Hepatocyte (in vitro differentiated cells): ENCODE measurements around the gene ESRRG.

Experiments
- EZH2 ChIP-seq: fragments of 200-600 bp; sonication (generic); IDR thresholded peaks from 2 replicates; pipeline ENCODE4 v1.6.1; 2016; ENCODE audit warnings: antibody characterized with exemption, mild to moderate bottlenecking, borderline replicate concordance
- EZH2phosphoT487 ChIP-seq: fragments of 200-600 bp; sonication (generic); IDR thresholded peaks from one replicate; pipeline ENCODE4 v1.6.1; 2018; ENCODE audit warnings: antibody characterized with exemption, mild to moderate bottlenecking, low read depth, moderate library complexity; ENCODE audit not compliant: unreplicated experiment, severe bottlenecking
- TF ChIP-seq, protein P1 (sequence below): fragments of 200-600 bp; sonication (generic); IDR thresholded peaks from 2 replicates; pipeline ENCODE4 v1.5.1; 2016; ENCODE audit warnings: antibody characterized with exemption, mild to moderate bottlenecking; ENCODE audit not compliant: poor library complexity

GRCh38 chr1:216750031-216750627 lies 26.9 kb upstream of the ESRRG start:
- TF ChIP-seq, protein P1, sequence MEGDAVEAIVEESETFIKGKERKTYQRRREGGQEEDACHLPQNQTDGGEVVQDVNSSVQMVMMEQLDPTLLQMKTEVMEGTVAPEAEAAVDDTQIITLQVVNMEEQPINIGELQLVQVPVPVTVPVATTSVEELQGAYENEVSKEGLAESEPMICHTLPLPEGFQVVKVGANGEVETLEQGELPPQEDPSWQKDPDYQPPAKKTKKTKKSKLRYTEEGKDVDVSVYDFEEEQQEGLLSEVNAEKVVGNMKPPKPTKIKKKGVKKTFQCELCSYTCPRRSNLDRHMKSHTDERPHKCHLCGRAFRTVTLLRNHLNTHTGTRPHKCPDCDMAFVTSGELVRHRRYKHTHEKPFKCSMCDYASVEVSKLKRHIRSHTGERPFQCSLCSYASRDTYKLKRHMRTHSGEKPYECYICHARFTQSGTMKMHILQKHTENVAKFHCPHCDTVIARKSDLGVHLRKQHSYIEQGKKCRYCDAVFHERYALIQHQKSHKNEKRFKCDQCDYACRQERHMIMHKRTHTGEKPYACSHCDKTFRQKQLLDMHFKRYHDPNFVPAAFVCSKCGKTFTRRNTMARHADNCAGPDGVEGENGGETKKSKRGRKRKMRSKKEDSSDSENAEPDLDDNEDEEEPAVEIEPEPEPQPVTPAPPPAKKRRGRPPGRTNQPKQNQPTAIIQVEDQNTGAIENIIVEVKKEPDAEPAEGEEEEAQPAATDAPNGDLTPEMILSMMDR = peak; percentile 92
- no peak for TF ChIP-seq EZH2
- TF ChIP-seq EZH2phosphoT487 = no peak
